ENCODE measurements around the gene PRKCA.
A peak's percentile ranks its signal among the peaks of the same experiment; 100 is the strongest.

PRKCA gene

DNA sequence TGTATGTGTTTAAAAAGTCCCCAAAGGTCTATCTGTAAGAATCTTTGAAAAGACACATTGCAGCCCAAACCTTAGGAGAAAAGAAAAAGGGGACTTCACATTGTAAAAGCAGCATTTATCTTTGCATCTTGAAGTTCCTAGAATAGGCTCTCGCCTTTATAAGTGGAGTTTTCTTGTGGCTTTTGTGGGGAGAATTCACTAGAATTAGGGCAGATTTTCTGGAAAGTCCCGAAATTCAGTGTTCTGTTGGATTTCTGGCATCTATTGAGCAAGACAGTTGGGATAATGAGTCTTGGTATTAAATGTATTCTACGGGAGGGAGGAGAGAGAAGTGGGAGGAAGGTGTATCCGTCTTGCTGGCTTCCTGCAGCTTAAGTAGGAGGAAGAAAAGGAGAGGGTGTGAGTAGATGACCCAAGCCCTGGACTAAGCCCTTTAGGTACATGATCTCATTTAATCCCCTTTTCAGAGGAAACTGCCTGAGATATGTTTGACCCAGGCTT lies 62.6 kb downstream of the PRKCA start:
- DNase-seq, result no peak
- TF ChIP-seq GATA1 (IDR thresholded peaks at IDR 0.05; ENCODE audit: low read depth, low read length) (no peak), POLR2A (IDR thresholded peaks at IDR 0.05; ENCODE audit: low read length) (no peak)

GRCh38 chr17:66365903-66366302 lies 63.5 kb downstream of the PRKCA start:
- TF ChIP-seq POLR2A (IDR thresholded peaks at IDR 0.05; ENCODE audit: low read length), result no peak
- TF ChIP-seq GATA1 (IDR thresholded peaks at IDR 0.05; ENCODE audit: low read depth, low read length), result no peak
- no peak for DNase-seq

GRCh38 chr17:66367107-66367506 lies 64.7 kb downstream of the PRKCA start:
- no peak for DNase-seq
- TF ChIP-seq GATA1 (IDR thresholded peaks at IDR 0.05; ENCODE audit: low read depth, low read length) (no peak), POLR2A (IDR thresholded peaks at IDR 0.05; ENCODE audit: low read length) (no peak)

DNA sequence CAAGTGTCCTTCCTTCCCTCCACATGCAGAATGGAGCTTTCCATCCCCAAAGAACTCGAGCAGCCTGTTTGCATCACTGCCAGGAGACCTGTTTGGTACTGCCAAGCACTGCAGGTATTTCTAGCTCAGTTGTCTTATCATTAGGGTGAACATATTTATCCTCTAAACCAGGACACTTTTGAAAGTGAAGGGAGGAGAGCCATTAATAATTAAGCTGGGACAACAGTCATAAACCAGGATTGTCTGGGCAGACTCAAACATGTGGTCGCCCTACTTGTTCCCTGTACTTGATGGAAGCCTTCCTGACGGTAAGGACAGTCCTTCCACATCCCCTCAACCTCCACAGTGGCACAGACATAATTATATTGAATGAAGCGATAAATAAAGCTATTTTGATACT lies 67.4 kb downstream of the PRKCA start:
- no peak for TF ChIP-seq GATA1 (IDR thresholded peaks at IDR 0.05; ENCODE audit: low read depth, low read length)
- no peak for DNase-seq

DNA sequence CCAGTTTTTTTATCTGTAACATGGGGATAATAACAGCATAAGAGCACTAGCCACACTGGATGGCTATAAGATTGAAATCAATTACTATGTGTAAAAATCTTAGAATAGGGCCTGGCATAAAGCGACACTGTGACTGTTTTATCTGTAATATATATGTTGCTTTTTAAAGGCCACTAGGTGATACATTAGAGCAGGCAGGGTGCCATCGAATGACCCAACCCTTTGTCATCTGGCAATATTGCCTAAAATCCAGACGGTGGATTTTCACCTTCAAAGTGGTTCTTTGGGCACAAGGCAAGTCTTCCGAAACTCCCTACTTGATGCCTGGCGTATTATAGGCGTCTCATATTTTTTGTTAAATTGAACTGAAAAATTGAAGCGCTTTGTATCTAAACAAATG lies 69.1 kb downstream of the PRKCA start:
- TF ChIP-seq GATA1 (IDR thresholded peaks at IDR 0.05; ENCODE audit: low read depth, low read length) (no peak), POLR2A (IDR thresholded peaks at IDR 0.05; ENCODE audit: low read length) (no peak)
- no peak for DNase-seq

- TF ChIP-seq GATA1 (IDR thresholded peaks at IDR 0.05; ENCODE audit: low read depth, low read length), result no peak
- TF ChIP-seq POLR2A (IDR thresholded peaks at IDR 0.05; ENCODE audit: low read length), result no peak
- DNase-seq, result no peak
Measured at GRCh38 chr17:66372182-66372581, 69.8 kb downstream of the PRKCA start.

- no peak for DNase-seq
- TF ChIP-seq GATA1 (IDR thresholded peaks at IDR 0.05; ENCODE audit: low read depth, low read length) (no peak), POLR2A (IDR thresholded peaks at IDR 0.05; ENCODE audit: low read length) (no peak)
Measured at GRCh38 chr17:66373079-66373478, 70.7 kb downstream of the PRKCA start.

DNA sequence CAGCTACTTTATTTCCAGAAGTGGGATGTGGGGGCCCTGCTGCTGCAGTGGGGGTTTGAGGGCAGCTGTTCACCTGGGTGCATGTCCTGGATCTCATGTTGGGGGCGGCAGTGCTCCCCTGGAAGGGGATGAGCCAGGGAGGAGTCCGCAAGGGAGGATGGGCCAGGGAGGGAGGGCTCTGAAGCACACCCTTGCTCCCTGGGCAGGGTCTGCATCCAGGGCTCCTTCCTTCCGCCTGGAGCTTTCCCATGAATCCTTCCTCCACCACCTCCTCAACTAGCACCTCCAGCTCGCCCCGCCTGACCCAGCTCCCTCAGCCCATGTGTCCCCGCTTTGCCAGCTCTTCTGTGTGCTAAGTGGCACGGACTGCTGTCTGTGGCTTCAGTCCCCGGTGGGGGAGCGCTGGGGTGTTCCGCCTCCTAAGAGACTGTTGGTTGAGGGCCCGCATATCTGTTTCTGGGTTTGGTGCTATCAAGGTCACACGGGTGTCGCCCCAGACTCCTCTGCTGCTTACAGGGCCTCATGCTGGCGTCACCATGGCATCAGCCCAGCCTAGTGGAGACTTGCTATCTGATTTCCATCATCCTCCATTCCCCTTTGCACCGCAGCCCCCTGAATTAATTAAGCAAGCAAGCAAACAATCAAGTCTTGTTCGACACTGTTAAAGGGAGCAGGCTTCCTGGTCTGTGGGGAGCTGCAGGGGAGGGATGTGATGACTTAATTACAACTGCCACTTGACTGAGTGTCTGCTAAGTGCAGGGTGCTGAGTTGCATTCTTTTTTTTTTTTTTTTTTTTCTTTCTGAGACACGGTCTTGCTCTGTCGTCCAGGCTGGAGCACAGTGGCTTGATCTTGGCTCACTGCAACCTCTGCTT lies 71.8 kb downstream of the PRKCA start:
- peak; percentile 79 to 86 for DNase-seq
- TF ChIP-seq POLR2A (IDR thresholded peaks at IDR 0.05; ENCODE audit: low read length) (no peak), GATA1 (IDR thresholded peaks at IDR 0.05; ENCODE audit: low read depth, low read length) (no peak)

- no peak for DNase-seq
- no peak for TF ChIP-seq POLR2A (IDR thresholded peaks at IDR 0.05; ENCODE audit: low read length)
Measured at GRCh38 chr17:66375121-66375520, 72.7 kb downstream of the PRKCA start.

DNA sequence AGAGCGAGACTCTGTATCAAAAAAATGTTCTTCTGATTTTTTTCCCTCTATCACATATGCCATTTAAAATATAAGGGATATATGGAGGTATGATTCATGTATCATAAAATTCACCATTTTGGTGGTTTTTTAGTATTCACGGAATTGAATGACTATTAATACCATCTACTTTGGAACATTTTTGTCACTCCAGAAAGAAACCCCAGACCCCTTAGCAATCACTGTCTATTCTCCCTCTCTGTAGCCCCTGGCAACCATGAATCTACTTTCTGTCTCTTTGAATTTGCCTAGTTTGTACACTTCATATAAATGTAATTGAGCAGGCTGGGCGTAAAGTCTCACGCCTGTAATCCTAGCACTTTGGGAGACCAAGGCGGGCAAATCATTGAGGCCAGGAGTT lies 75.9 kb downstream of the PRKCA start:
- no peak for TF ChIP-seq GATA1 (IDR thresholded peaks at IDR 0.05; ENCODE audit: low read depth, low read length)
- no peak for TF ChIP-seq POLR2A (IDR thresholded peaks at IDR 0.05; ENCODE audit: low read length)
- no peak for DNase-seq

- TF ChIP-seq GATA1 (IDR thresholded peaks at IDR 0.05; ENCODE audit: low read depth, low read length), result no peak
- no peak for TF ChIP-seq POLR2A (IDR thresholded peaks at IDR 0.05; ENCODE audit: low read length)
- DNase-seq, result no peak
Measured at GRCh38 chr17:66379544-66379943, 77.1 kb downstream of the PRKCA start.

DNA sequence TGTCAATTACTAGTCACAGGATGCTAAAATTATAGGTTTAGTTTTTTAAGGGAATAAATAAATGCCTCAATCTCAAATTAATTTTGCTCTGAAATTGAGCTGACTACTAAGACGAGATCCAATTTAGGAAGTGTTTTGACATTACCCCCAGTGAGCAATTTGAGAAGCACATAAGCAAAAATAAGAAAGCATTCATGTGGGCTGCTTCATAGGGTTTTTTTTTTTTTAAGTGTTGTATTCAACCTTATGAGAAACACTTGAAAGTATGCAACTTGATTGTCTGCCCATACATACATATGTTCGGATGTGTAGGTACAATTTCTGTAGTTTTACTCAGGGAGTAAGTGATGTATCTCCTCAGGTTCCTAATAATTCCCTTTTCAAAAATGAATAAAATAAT lies 77.6 kb downstream of the PRKCA start:
- TF ChIP-seq GATA1 (IDR thresholded peaks at IDR 0.05; ENCODE audit: low read depth, low read length) (no peak), POLR2A (IDR thresholded peaks at IDR 0.05; ENCODE audit: low read length) (no peak)
- no peak for DNase-seq

- DNase-seq, result no peak
- TF ChIP-seq GATA1 (IDR thresholded peaks at IDR 0.05; ENCODE audit: low read depth, low read length) (no peak), POLR2A (IDR thresholded peaks at IDR 0.05; ENCODE audit: low read length) (no peak)
Measured at GRCh38 chr17:66381701-66382362, 79.4 kb downstream of the PRKCA start.

GRCh38 chr17:66383333-66383732 lies 80.9 kb downstream of the PRKCA start:
- TF ChIP-seq POLR2A (IDR thresholded peaks at IDR 0.05; ENCODE audit: low read length), result no peak
- no peak for TF ChIP-seq GATA1 (IDR thresholded peaks at IDR 0.05; ENCODE audit: low read depth, low read length)
- no peak for DNase-seq

Data from erythroblast (primary cell).